GM23338 (cell line): ENCODE results near the gene GCKR. TPM values are rescaled to one million over a fixed set of nuclear protein-coding genes. Genes with fewer than 3 reads are reported as not detected.

Experiments used
- ATAC-seq: fragments of 200-7000 bp; cut with Tn5 transposase; 3 replicates; pipeline ENCODE4 v1.9.1; 2020
- DNase-seq: peaks from one replicate; pipeline ENCODE4 v3.0.0-alpha.2; 2015; ENCODE audit warnings: low spot score
- H2AFZ ChIP-seq: fragments of 200-600 bp; sonication (generic); 2 replicates; pipeline ENCODE4 v1.8.0; 2016; ENCODE audit warnings: antibody characterized with exemption, mild to moderate bottlenecking, moderate library complexity
- H3F3A ChIP-seq: fragments of 200-600 bp; sonication (generic); replicated peaks from 2 replicates; pipeline ENCODE4 v1.8.0; 2017; ENCODE audit warnings: antibody characterized with exemption, mixed run types, low read depth
- H3K27ac ChIP-seq: fragments of 200-600 bp; sonication (generic); 2 replicates; pipeline ENCODE4 v1.6.1; 2016; ENCODE audit warnings: low read depth
- H3K27me3 ChIP-seq: fragments of 200-600 bp; sonication (generic); 2 replicates; pipeline ENCODE4 v1.8.0; 2016; ENCODE audit warnings: mild to moderate bottlenecking, mixed run types, moderate library complexity; ENCODE audit not compliant: insufficient read depth
- H3K36me3 ChIP-seq: fragments of 200-600 bp; sonication (generic); 2 replicates; pipeline ENCODE4 v1.8.0; 2016; ENCODE audit warnings: mild to moderate bottlenecking; ENCODE audit not compliant: insufficient read depth
- H3K4me1 ChIP-seq: fragments of 200-600 bp; sonication (generic); 2 replicates; pipeline ENCODE4 v1.8.0; 2016; ENCODE audit warnings: mild to moderate bottlenecking, moderate library complexity; ENCODE audit not compliant: insufficient read depth
- H3K4me2 ChIP-seq: fragments of 200-600 bp; sonication (generic); 2 replicates; pipeline ENCODE4 v1.7.1; 2017; ENCODE audit warnings: mixed run types
- H3K4me3 ChIP-seq: fragments of 200-600 bp; sonication (generic); 2 replicates; pipeline ENCODE4 v1.6.1; 2016; ENCODE audit warnings: mixed run types
- H3K79me2 ChIP-seq: fragments of 200-600 bp; sonication (generic); replicated peaks from 2 replicates; pipeline ENCODE4 v1.8.0; 2017; ENCODE audit warnings: mild to moderate bottlenecking; ENCODE audit not compliant: insufficient read depth
- H3K9me2 ChIP-seq: fragments of 200-600 bp; sonication (generic); 2 replicates; pipeline ENCODE4 v1.8.0; 2017; ENCODE audit not compliant: insufficient read depth
- H4K20me1 ChIP-seq: fragments of 200-600 bp; sonication (generic); replicated peaks from 2 replicates; pipeline ENCODE4 v1.8.0; 2017; ENCODE audit warnings: mild to moderate bottlenecking; ENCODE audit not compliant: insufficient read depth
- H3K27ac Mint-ChIP-seq: 2 replicates; pipeline ENCODE4 v1.8.0; 2020; ENCODE audit warnings: inconsistent platforms, mild to moderate bottlenecking, moderate library complexity, mixed read lengths
- H3K27me3 Mint-ChIP-seq: 3 replicates; pipeline ENCODE4 v1.8.0; 2022; ENCODE audit warnings: low read depth, mild to moderate bottlenecking, moderate library complexity, mixed read lengths, inconsistent platforms; ENCODE audit not compliant: insufficient read depth, poor library complexity
- H3K36me3 Mint-ChIP-seq: 3 replicates; pipeline ENCODE4 v1.8.0; 2021; ENCODE audit warnings: low read depth, mild to moderate bottlenecking, inconsistent platforms, moderate library complexity, mixed read lengths
- H3K4me1 Mint-ChIP-seq: 3 replicates; pipeline ENCODE4 v1.8.0; 2020; ENCODE audit warnings: mild to moderate bottlenecking, inconsistent platforms, mixed read lengths
- H3K4me3 Mint-ChIP-seq: 3 replicates; pipeline ENCODE4 v1.8.0; 2021; ENCODE audit warnings: moderate library complexity, mild to moderate bottlenecking, inconsistent platforms, mixed read lengths
- H3K9me3 Mint-ChIP-seq: 3 replicates; pipeline ENCODE4 v1.8.0; 2020; ENCODE audit warnings: moderate library complexity, mild to moderate bottlenecking, inconsistent platforms, mixed read lengths
- CREB1 ChIP-seq: fragments of 250-450 bp; sonication (Bioruptor Pico); IDR thresholded peaks from 2 replicates; pipeline ENCODE4 v1.5.0; 2020; ENCODE audit warnings: low read depth, mild to moderate bottlenecking, moderate library complexity
- CTCF ChIP-seq, 2 experiments: fragments of 200-600 bp in 1 of 2; sonication (generic) in 1 of 2; conservative IDR thresholded peaks; 2 replicates each; pipeline versions ENCODE4 v1.5.1 to v1.6.1; 2016 to 2017; ENCODE audit warnings: antibody characterized with exemption in 2 of 2, low read depth in 2 of 2, mild to moderate bottlenecking in 2 of 2, moderate library complexity in 1 of 2
- EZH2 ChIP-seq: fragments of 200-600 bp; sonication (generic); IDR thresholded peaks from one replicate; pipeline ENCODE4 v1.8.0; 2017; ENCODE audit warnings: antibody characterized with exemption, mild to moderate bottlenecking, low read depth; ENCODE audit not compliant: unreplicated experiment
- EZH2phosphoT487 ChIP-seq: fragments of 200-600 bp; sonication (generic); IDR thresholded peaks from one replicate; pipeline ENCODE4 v1.8.1; 2018; ENCODE audit warnings: antibody characterized with exemption; ENCODE audit not compliant: unreplicated experiment
- JUNB ChIP-seq: IDR thresholded peaks from one replicate; pipeline ENCODE4 v1.6.1; 2016; ENCODE audit warnings: antibody characterized with exemption; ENCODE audit not compliant: unreplicated experiment
- NANOG ChIP-seq: IDR thresholded peaks from 2 replicates; pipeline ENCODE4 v1.6.1; 2016; ENCODE audit warnings: antibody characterized with exemption, borderline replicate concordance
- POLR2AphosphoS5 ChIP-seq: IDR thresholded peaks from 2 replicates; pipeline ENCODE4 v1.6.1; 2016; ENCODE audit warnings: antibody characterized with exemption, low read depth
- STAT1 ChIP-seq: IDR thresholded peaks from one replicate; pipeline ENCODE4 v1.6.1; 2016; ENCODE audit warnings: antibody characterized with exemption; ENCODE audit not compliant: unreplicated experiment
- ZNF331 ChIP-seq: fragments of 250-450 bp; sonication (Bioruptor Pico); IDR thresholded peaks from 2 replicates; pipeline ENCODE4 v1.5.0; 2020; ENCODE audit warnings: low read depth, mild to moderate bottlenecking, moderate library complexity
- ZNF462 ChIP-seq: fragments of 250-450 bp; sonication (Bioruptor Pico); IDR thresholded peaks from 2 replicates; pipeline ENCODE4 v1.5.0; 2020; ENCODE audit warnings: mild to moderate bottlenecking, moderate library complexity
- polyA plus RNA-seq: library from polyadenylated mRNA; unstranded; fragments of >200 nt; fragmentation: Nextera tagmentation; extraction: Ambion mirVana; gene quantifications from 2 replicates; pipeline ENCODE4 v1.2.1, GENCODE V29; 2016
- total RNA-seq: library from RNA; depleted of rRNA; stranded (reverse); fragments of >200 nt; shearing (Covaris generic); gene quantifications from 2 replicates; pipeline ENCODE4 v1.2.3, GENCODE V29; 2014
- TF ChIP-seq, protein P1 (sequence below): IDR thresholded peaks from one replicate; pipeline ENCODE4 v1.6.1; 2018; ENCODE audit warnings: antibody characterized with exemption; ENCODE audit not compliant: unreplicated experiment
- TF ChIP-seq, protein P2 (sequence below): IDR thresholded peaks from 2 replicates; pipeline ENCODE4 v1.6.1; 2016; ENCODE audit warnings: antibody characterized with exemption

GCKR gene
- total and polyA plus RNA-seq, 2 experiments from 2014 or later: not detected

DNA sequence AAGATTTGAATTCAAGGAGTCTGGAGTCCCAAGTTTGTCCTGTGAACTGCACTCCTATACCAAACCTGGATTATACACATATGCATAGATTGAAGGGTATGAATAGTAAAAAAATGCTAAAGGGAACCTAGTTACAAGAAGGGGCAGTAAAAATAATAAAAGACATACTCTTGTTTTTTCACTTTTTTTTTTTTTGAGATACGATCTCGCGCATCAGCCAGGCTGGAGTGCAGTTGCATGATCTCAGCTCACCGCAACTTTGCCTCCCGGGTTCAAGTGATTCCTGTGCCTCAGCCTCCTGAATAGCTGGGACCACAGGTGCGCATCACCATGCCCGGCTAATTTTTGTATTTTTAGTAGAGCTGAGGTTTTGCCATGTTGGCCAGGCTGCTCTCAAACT, 32.2 kb upstream of the GCKR start:
- peaks cover 4% of the 10 kb centered on the region; the same call in 2 of the 3 replicates for H3K4me1 Mint-ChIP-seq
- no peak for TF ChIP-seq CTCF (conservative IDR thresholded peaks at IDR 0.05; ENCODE audit: low read depth in 2 of 2)
- no peak for TF ChIP-seq STAT1
- TF ChIP-seq CREB1: no peak
- TF ChIP-seq, protein P1, sequence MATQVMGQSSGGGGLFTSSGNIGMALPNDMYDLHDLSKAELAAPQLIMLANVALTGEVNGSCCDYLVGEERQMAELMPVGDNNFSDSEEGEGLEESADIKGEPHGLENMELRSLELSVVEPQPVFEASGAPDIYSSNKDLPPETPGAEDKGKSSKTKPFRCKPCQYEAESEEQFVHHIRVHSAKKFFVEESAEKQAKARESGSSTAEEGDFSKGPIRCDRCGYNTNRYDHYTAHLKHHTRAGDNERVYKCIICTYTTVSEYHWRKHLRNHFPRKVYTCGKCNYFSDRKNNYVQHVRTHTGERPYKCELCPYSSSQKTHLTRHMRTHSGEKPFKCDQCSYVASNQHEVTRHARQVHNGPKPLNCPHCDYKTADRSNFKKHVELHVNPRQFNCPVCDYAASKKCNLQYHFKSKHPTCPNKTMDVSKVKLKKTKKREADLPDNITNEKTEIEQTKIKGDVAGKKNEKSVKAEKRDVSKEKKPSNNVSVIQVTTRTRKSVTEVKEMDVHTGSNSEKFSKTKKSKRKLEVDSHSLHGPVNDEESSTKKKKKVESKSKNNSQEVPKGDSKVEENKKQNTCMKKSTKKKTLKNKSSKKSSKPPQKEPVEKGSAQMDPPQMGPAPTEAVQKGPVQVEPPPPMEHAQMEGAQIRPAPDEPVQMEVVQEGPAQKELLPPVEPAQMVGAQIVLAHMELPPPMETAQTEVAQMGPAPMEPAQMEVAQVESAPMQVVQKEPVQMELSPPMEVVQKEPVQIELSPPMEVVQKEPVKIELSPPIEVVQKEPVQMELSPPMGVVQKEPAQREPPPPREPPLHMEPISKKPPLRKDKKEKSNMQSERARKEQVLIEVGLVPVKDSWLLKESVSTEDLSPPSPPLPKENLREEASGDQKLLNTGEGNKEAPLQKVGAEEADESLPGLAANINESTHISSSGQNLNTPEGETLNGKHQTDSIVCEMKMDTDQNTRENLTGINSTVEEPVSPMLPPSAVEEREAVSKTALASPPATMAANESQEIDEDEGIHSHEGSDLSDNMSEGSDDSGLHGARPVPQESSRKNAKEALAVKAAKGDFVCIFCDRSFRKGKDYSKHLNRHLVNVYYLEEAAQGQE: no peak
- no peak for TF ChIP-seq ZNF331 (CRISPR knock-in tag)
- TF ChIP-seq EZH2: no peak
- no peak for TF ChIP-seq ZNF462 (CRISPR knock-in tag)
- TF ChIP-seq JUNB: no peak
- TF ChIP-seq, protein P2, sequence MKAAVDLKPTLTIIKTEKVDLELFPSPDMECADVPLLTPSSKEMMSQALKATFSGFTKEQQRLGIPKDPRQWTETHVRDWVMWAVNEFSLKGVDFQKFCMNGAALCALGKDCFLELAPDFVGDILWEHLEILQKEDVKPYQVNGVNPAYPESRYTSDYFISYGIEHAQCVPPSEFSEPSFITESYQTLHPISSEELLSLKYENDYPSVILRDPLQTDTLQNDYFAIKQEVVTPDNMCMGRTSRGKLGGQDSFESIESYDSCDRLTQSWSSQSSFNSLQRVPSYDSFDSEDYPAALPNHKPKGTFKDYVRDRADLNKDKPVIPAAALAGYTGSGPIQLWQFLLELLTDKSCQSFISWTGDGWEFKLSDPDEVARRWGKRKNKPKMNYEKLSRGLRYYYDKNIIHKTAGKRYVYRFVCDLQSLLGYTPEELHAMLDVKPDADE: no peak
- TF ChIP-seq EZH2phosphoT487: no peak
- no peak for TF ChIP-seq POLR2AphosphoS5
- no peak for TF ChIP-seq NANOG

More for the DNA sequence above, 32.2 kb upstream of the GCKR start:
- no peak for DNase-seq
- Histone ChIP-seq H3K4me3 (no peak overlapping the region), H3K27me3 (no peaks in the 10 kb centered on the region), H3K4me2 (no peak overlapping the region), H3K9me2 (no peaks in the 10 kb centered on the region), H3K79me2 (no peaks in the 10 kb centered on the region), H3K4me1 (no peaks in the 10 kb centered on the region), H3K36me3 (no peaks in the 10 kb centered on the region), H3K27ac (no peak overlapping the region), H3F3A (no peaks in the 10 kb centered on the region), H4K20me1 (no peaks in the 10 kb centered on the region), H2AFZ (no peak overlapping the region)
- no peak for ATAC-seq
- no peak overlapping the region for H3K27ac Mint-ChIP-seq
- no peaks in the 10 kb centered on the region for H3K9me3 Mint-ChIP-seq
- H3K4me3 Mint-ChIP-seq: no peak overlapping the region
- H3K27me3 Mint-ChIP-seq: no peaks in the 10 kb centered on the region
- H3K36me3 Mint-ChIP-seq: no peaks in the 10 kb centered on the region; the same call in 2 of the 3 replicates
